ENCODE data around the gene SLC16A2.

GRCh38 chrX:74426615-74427014 lies 5.3 kb downstream of the SLC16A2 start:
- no peak for TF ChIP-seq CTCF (IDR thresholded peaks at IDR 0.05)
- TF ChIP-seq POLR2A (IDR thresholded peaks at IDR 0.05) = no peak

Data from body of pancreas (tissue), 4 donors.